NCI-H146 (cell line): ENCODE measurements around the gene ZNF563.
A peak's percentile ranks its signal among the peaks of the same experiment; 100 is the strongest.

Experiments used
- DNase-seq: peaks from one replicate; lab custom pipeline; 2025; lab: John Stamatoyannopoulos, UW

The ZNF563 gene

DNA sequence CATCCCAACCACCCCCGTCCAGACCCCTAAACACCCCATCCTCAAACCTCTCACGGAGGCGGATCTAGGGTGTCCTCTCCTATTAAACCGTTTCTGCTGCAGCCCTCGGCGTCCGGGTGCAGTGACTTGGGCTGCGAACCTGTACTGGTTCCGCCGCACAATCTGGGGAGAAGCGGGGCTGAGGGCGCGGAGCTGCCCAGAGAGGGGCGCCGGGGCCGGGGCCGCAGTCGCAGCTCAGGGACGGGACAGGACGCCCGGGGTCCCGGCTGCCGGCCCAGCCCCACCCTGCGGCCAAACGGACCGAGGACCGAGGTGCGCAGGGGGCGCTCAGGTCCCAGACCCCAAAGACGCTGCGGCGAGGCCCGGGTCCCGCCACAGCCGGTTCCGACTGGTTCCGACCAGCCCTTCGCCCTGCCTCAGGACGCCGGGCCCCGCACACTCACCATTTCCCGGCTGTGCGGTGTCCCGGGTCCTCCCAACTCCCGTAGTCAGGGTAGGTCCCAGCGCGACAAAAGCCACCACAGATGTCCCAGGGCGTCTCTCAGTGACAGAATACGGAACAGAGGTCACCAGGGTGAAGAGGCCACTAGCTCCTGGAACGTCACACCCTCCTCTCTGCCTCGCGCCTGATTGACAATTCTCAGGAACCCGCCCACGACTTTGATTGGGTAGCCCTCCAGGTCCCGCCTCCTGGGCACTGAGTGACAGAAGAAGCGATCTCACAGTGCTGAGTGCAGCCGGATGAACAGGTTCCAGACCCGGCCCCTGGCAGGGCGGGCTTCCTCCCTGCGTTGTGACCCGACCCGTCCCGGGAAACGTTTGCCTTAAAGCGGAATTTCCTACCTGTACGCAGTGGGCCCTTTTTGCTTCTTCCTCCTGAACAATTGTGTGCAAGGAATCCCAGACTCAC lies 38.9 kb downstream of the ZNF563 start, which contains the start of gene ZNF44:
ZNF44 (minus strand) TSS at position 635 of the 910 bp plus-strand sequence; CDS start at position 446, 189 bp downstream.
- DNase-seq = peak; percentile 98

GRCh38 chr19:12293777-12294248 lies 39.6 kb downstream of the ZNF563 start:
- peak; percentile 86 for DNase-seq

DNA sequence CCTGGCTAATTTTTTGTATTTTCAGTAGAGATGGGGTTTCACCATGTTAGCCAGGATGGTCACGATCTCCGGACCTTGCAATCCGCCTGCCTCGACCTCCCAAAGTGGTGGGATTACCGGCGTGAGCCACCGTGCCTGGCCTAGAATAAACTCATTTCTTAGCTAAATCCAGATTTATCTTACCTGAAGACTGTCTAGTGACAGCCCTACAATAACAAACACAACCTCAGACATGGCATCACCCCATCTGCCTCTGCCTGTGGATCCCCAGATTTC lies 43.7 kb downstream of the ZNF563 start:
- DNase-seq = no peak

GRCh38 chr19:12287958-12288500 lies 45.4 kb downstream of the ZNF563 start:
- DNase-seq = no peak

DNA sequence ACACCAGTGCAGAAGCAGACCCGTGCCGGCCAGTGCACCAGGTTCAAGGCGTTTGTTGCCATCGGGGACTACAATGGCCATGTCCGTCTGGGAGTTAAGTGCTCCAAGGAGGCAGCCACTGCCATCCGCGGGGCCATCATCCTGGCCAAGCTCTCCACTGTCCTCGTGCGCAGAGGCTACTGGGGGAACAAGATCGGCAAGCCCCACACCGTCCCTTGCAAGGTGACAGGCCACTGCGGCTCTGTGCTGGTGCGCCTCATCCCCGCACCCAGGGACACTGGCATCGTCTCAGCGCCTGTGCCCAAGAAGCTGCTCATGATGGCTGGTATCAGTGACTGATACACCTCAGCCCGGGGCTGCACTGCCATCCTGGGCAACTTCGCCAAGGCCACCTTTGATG lies 48.8 kb downstream of the ZNF563 start:
- no peak for DNase-seq

DNA sequence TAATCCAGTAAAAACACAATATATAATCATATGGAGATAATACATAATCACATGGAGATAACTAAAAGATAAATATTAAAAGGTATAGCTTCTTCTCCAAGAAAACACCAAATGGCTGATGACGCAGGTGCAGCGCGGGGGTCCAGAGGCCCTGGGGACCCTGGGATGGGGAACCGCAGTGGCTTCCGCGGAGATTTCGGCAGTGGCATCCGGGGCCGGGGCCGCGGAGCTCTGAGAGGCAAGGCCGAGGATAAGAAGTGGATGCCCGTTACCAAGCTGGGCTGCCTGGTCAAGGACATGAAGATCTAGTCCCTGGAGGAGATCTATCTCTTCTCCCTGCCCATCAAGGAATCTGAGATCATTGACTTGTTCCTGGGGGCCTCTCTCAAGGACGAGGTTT lies 49.2 kb downstream of the ZNF563 start:
- no peak for DNase-seq

DNA sequence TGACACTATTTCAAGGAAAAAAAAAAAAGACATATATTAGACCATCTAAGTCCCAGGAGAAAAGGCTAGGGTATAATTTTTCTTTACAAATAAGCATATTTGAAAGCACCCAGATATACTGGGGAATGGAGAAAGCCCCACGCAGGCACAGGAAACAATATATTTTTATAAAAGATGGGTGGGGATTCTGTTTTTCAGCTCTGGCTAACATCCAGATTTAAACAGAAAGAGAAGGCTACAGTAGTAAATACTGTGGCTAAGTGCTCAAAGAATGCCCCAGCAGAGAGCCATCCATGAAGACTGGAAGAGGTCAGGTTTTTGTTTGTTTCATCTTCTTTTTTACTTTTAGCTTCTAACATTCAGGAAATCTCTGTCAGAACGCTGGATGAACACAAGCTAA lies 54.7 kb downstream of the ZNF563 start:
- DNase-seq = no peak

GRCh38 chr19:12272980-12273901 lies 60.2 kb downstream of the ZNF563 start:
- no peak for DNase-seq

GRCh38 chr19:12272386-12272785 lies 61.0 kb downstream of the ZNF563 start:
- no peak for DNase-seq

GRCh38 chr19:12270854-12271253 lies 62.6 kb downstream of the ZNF563 start:
- no peak for DNase-seq
